ENCODE measurements around the gene GPR35. TPM values are rescaled to one million over a fixed set of nuclear protein-coding genes. Genes with fewer than 3 reads are reported as not detected.

GPR35 gene
- polyA plus RNA-seq, 1 experiment: 0.17 TPM

- TF ChIP-seq, protein P1, sequence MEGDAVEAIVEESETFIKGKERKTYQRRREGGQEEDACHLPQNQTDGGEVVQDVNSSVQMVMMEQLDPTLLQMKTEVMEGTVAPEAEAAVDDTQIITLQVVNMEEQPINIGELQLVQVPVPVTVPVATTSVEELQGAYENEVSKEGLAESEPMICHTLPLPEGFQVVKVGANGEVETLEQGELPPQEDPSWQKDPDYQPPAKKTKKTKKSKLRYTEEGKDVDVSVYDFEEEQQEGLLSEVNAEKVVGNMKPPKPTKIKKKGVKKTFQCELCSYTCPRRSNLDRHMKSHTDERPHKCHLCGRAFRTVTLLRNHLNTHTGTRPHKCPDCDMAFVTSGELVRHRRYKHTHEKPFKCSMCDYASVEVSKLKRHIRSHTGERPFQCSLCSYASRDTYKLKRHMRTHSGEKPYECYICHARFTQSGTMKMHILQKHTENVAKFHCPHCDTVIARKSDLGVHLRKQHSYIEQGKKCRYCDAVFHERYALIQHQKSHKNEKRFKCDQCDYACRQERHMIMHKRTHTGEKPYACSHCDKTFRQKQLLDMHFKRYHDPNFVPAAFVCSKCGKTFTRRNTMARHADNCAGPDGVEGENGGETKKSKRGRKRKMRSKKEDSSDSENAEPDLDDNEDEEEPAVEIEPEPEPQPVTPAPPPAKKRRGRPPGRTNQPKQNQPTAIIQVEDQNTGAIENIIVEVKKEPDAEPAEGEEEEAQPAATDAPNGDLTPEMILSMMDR (IDR thresholded peaks at IDR 0.05; ENCODE audit: insufficient read depth, low read depth, low read length): no peak
- H3K27me3 ChIP-seq (ENCODE audit: control insufficient read depth, insufficient read depth, low read length): no peaks in the 10 kb centered on the region
- H3K4me3 ChIP-seq (ENCODE audit: low read depth, low read length): no peak overlapping the region
- DNase-seq (ENCODE audit: low read depth): no peak
- H3K36me3 ChIP-seq (ENCODE audit: control insufficient read depth, insufficient read depth, low read length): no peaks in the 10 kb centered on the region
- CTCF ChIA-PET: interaction anchor here (0.7 kb wide), 1 partner anchor 11 kb away, joined by 3 read pairs; no protein-coding TSS in a partner anchor
- POLR2A ChIA-PET: no interaction called here
Measured at GRCh38 chr2:240626531-240627300, 1.4 kb downstream of the GPR35 start.

- Histone ChIP-seq H3K36me3 (ENCODE audit: control insufficient read depth, insufficient read depth, low read length) (no peaks in the 10 kb centered on the region), H3K27me3 (ENCODE audit: control insufficient read depth, insufficient read depth, low read length) (no peaks in the 10 kb centered on the region), H3K4me3 (ENCODE audit: low read depth, low read length) (no peak overlapping the region)
- DNase-seq (ENCODE audit: low read depth): no peak
- POLR2A ChIA-PET: no interaction called here
- CTCF ChIA-PET: no interaction called here
- TF ChIP-seq, protein P1 (IDR thresholded peaks at IDR 0.05; ENCODE audit: insufficient read depth, low read depth, low read length): no peak
Measured at GRCh38 chr2:240627736-240628506, 2.6 kb downstream of the GPR35 start.

DNA sequence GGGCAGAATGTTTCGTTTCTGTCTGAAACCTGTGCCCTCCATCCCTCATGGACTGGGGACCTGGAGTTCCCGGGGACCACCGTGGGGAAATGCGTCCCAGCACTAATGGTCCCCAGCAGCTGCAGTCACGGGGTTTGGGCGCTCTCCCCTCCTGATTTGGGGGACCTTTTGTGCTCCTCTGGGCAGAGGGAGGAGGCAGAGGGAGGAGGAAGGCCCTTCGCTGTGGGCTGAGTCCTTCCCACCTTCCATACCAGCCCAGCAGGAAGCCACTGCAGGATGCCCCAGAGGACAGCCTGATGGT, 3.2 kb downstream of the GPR35 start:
- H3K27me3 ChIP-seq (ENCODE audit: control insufficient read depth, insufficient read depth, low read length): no peaks in the 10 kb centered on the region
- TF ChIP-seq, protein P1 (IDR thresholded peaks at IDR 0.05; ENCODE audit: insufficient read depth, low read depth, low read length): no peak
- no peak for DNase-seq (ENCODE audit: low read depth)
- ChIA-PET POLR2A (no interaction called here), CTCF (no interaction called here)
- H3K36me3 ChIP-seq (ENCODE audit: control insufficient read depth, insufficient read depth, low read length): no peaks in the 10 kb centered on the region
- H3K4me3 ChIP-seq (ENCODE audit: low read depth, low read length): no peak overlapping the region

- ChIA-PET POLR2A (interaction anchor here (0.7 kb wide), 1 partner anchor 42 kb away, joined by 3 read pairs; no protein-coding TSS in a partner anchor), CTCF (no interaction called here)
- TF ChIP-seq, protein P1 (IDR thresholded peaks at IDR 0.05; ENCODE audit: insufficient read depth, low read depth, low read length): no peak
- no peak for DNase-seq (ENCODE audit: low read depth)
- H3K36me3 ChIP-seq (ENCODE audit: control insufficient read depth, insufficient read depth, low read length): no peaks in the 10 kb centered on the region
- H3K27me3 ChIP-seq (ENCODE audit: control insufficient read depth, insufficient read depth, low read length): no peaks in the 10 kb centered on the region
- H3K4me3 ChIP-seq (ENCODE audit: low read depth, low read length): no peak overlapping the region
Measured at GRCh38 chr2:240628808-240629618, 3.7 kb downstream of the GPR35 start.

GRCh38 chr2:240629619-240629967, 4.3 kb downstream of the GPR35 start:
- TF ChIP-seq, protein P1 (IDR thresholded peaks at IDR 0.05; ENCODE audit: insufficient read depth, low read depth, low read length): no peak
- no peak for DNase-seq (ENCODE audit: low read depth)
- no peaks in the 10 kb centered on the region for H3K36me3 ChIP-seq (ENCODE audit: control insufficient read depth, insufficient read depth, low read length)
- ChIA-PET CTCF (no interaction called here), POLR2A (interaction anchor here (0.7 kb wide), 1 partner anchor 42 kb away, joined by 3 read pairs; no protein-coding TSS in a partner anchor)
- H3K4me3 ChIP-seq (ENCODE audit: low read depth, low read length): no peak overlapping the region
- no peaks in the 10 kb centered on the region for H3K27me3 ChIP-seq (ENCODE audit: control insufficient read depth, insufficient read depth, low read length)

All from BJ (cell line).